Inferior parietal cortex (tissue), 1 donor: ENCODE results near the gene PET100.
"Not testable (repeated sequence)": the region's sequence is repeated elsewhere in the genome, so short reads cannot be mapped to it uniquely, and the experiment has no call there.

Source experiments
- DNase-seq: peaks from one replicate; pipeline ENCODE4 v3.0.0-alpha.2; 2016; ENCODE audit errors: extremely low spot score

Gene PET100

DNA sequence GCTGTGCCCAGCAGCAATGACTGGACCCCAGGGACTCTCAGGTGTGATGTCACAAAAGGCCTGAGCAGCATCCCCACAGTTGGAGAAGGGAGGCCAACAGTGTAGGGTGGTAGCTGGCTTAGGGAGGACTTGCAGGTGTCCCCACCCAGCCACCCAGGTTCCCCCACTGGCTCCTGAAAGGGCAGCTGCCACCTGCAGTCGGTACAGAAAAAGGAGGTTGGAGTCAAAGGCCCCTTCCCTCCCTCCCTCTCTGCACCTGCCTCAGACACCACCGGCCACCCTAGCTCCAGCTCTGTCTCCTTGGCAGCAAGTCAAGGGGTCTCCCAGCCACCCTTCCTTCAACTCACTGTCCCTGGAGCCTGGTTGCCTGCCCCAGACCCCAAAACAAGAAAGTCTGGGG is 4.1 kb downstream of the PET100 start, which contains the start of gene PCP2:
Gene PCP2, minus strand, starts transcription at position 22 of the 400 bp plus-strand sequence. CDS start 262 bp downstream, outside the sequence.
- no peak for DNase-seq

DNA sequence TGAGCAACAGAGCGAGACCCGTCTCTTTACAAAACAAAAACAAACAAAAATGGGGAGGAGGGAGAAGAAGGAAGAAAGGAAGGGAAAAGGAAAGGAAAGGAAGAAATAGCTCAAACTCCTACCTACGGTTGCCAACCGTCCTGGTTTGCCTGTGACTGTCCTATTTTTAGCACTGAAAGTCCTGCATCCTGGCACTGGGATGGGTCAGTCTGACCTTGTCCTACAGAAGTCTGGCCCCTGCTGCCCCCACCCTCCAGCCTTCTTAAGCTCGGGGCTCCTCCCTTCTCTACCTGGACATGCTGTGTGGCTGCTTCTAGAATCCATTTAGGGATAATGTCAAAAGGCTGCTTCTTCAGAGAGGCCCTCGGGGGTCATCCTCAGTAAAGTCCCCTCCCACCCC is 6.1 kb downstream of the PET100 start:
- no peak for DNase-seq

DNA sequence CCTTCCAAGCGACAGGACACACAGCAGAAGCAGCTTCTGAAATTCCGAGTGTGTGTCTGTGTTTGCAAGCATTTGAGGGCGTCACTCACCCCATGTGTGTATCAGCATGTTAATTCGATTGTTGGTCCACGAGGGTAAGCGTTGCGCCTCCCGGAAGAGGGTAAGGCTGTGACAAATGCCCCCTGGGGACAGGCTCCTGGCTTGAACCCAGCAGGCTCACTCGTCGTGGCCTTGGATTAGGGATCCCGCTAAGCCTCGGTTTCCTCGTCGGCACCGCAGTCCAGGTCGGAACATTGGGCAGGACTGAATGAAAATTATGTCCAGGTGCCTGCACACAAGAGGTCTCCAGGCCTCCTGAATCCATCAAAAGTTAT is 6.7 kb downstream of the PET100 start:
- DNase-seq = no peak

DNA sequence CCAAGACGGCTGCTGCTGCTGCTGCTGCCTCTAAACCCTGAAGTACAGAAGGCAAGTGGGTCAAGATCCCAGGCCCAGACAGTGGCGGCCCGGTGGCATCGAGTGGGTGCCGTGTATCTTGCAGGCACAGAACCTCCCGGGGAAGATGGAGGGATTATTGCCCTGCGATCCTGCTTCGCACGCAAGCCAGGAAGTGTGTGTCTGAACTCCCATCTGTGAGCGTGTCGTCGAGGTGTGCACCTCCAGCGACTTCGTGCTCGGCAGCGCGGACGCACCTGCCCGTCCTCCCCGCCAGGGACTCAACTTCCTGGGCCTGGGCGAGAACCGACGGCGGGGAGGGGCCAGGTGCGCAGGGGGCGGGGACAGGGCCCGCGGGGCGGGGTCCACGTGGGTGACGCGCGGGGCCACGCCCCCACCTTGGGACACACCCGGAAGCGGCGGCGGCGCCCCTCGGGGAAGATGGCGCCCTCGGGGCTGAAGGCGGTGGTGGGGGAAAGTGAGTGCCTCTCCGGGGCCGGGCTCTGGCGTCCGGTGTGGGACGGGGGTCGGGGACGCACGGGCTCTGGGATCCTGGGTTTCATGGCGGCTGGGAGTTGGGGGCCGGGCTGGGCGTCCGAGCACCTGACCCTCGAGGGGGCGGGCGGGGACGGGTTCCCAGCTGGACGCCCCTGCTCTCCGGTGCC is 7.2 kb downstream of the PET100 start, which contains the start of gene STXBP2:
Gene STXBP2, plus strand, starts transcription at position 420 of the 683 bp plus-strand sequence. Its CDS starts 40 bp downstream, at position 460.
- DNase-seq = no peak

DNA sequence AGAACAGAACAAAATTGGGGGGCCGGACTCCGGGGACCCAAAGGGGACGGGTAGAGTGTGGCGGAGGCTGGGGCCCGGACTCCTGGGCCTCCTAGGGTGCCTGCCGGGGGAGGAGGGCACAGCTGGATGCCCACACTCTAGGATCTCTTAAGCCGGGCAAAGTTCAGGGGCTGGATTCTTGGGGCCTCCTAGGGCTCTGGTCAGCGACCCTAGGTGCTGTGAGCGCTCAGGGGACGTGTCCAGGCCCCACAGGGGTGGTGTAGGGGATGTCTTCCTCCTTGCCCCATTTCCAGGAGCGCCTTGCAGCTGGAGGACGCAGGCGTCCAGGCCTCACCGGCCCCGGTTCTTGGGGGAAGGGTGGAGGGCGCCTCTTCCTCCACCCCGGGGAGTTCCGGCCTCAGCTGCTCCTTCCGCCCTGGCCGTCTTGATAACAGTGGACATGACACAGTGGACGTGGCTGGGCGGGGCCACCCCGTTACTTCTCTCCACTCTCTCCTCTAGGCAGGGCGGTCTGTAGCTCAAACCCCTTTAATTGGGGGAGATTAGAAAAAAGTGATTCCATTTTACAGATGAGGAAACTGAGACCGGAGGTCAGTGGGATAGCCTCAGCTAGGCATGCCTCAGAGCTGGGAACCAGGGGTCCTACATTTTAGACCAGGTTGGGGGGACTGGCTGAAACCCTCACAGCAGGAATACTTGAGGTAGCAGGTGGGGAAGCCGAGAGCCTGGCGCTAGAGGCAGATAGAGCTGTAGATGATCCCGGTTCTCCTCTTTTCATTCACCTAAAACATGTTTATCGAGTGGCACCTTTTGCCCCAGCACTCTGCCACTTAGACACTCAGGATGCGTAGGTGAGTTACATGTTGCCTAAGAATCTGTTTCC is 8.0 kb downstream of the PET100 start:
- DNase-seq = no peak

DNA sequence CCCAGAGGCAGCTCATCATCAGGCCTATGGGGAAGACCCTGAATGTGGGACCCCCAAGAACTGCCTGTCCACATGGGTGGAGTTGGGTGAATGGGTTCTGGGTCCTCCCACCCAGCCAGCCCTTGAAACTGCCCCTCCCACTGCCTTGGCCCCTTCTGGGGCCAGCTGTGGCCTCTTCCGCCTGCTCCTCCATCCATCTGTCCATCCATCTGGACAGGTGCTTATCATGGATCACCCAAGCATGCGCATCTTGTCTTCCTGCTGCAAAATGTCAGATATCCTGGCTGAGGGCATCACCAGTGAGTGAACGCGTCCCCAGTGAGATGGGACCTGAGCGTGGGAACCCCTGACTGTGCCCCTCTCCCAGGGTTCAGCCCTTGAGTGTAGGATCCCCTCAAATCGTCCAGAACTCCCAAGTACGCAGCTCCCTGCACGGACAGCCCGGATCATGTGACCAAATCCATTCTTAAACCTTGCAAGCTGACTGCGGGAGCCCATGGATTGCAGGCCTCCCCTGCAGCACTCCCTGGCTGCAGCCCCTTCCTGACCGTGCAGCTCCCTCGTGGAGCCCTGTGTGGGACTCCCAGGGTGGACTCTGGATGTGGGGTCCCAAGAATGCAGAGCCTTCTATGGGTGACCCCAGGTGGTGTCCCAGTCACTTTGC is 9.3 kb downstream of the PET100 start:
- DNase-seq = no peak

DNA sequence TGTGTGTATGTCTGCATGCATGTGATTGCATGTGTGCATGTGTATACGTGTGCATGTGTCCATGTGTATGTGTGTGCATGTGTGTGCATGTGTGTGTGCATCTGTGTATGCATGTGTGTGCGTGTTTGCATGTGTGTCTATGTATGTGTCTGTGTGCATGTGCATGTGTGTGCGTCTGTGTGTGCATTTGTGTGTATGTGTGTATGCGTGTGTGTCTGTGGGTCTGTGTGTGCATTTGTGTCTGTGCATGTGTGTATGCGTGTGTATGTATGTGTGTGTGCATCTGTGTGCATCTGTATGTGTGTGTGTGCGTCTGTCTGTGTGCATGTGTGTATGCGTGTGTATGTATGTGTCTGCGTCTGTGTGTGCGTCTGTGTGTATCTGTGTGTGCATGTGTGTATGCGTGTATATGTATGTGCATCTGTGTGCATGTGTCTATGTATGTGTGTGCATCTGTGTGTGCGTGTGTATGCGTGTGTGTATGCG is 10.3 kb downstream of the PET100 start:
- no peak for DNase-seq

DNA sequence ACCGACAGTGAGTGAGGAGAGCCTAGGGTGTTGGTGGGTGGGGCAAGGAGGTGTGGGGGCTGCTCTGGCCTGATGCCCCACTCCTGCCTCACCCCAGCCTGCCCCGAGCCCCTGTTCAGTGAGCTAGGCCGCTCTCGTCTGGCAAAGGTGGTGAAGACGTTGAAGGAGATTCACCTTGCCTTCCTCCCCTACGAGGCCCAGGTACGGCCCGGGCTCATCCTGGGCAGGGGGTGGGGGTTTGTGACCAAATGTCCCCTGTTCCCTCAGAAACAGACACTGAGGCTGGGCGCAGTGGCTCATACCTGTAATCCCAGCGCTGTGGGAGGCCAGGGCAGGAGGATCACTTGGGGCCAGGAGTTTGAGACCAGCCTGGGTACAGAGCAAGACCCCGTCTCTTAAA is 11.2 kb downstream of the PET100 start:
- no peak for DNase-seq

DNA sequence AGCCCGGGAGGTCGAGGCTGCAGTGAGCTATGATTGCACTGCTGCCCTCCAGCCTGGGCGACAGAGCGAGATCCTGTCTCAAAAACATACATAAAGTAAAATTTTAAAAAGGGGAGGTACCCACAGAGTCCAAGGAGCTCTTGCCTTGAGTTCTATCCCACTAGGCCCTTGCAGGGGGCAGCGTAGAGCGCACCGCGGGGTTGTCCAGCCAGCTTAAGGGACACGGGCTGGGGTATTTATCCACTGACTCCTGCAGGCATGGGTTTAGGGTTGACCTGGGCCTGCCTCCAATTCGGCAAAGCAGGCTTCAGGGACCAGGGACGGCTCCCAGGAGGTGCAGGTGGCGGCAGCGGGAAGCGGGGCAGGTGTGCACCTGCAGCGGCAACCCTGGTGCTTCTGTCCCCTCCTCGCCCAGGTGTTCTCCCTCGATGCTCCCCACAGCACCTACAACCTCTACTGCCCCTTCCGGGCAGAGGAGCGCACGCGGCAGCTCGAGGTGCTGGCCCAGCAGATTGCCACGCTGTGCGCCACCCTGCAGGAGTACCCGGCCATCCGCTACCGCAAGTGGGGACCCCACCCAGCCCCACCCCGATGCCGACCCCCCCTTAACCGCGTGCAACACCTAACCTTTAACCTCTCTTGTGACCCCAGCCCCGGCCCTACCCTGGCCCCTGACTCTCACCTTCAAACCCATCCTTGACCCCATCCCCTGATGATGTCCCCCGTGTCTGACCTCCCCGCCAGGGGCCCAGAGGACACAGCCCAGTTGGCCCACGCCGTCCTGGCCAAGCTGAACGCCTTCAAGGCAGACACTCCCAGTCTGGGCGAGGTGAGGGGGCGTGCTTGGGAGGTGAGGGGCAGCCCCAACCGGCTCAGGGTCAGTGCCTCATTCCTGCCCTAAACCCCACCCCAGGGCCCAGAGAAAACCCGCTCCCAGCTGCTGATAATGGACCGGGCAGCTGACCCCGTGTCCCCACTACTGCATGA is 12.0 kb downstream of the PET100 start:
- DNase-seq = no peak

DNA sequence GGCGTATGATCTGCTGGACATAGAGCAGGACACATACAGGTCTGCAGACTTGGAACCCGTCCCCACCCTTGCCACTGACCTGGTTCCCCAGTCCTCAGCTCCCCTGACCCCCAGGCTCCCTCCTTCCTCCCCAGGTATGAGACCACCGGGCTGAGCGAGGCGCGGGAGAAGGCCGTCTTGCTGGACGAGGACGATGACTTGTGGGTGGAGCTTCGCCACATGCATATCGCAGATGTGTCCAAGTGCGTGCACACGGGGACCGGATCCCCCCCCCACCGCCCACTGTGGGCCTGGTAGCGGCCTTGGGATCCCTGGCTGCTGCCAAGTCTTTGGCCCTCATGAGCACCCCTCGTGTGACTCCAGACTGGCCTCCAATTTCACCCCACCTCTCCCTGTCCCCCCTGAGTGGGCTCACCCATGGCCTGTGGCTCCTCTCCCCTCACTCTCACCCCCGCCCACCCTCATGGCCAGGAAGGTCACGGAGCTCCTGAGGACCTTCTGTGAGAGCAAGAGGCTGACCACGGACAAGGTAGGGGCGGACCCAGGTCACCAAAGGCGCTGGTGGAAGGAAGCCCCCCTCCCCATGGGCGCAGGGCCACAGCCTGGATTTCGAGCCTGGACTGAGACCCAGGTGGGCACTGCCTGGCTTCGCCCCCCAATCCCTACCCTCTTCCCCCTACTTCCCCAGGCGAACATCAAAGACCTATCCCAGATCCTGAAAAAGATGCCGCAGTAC is 12.9 kb downstream of the PET100 start:
- DNase-seq = no peak

DNA sequence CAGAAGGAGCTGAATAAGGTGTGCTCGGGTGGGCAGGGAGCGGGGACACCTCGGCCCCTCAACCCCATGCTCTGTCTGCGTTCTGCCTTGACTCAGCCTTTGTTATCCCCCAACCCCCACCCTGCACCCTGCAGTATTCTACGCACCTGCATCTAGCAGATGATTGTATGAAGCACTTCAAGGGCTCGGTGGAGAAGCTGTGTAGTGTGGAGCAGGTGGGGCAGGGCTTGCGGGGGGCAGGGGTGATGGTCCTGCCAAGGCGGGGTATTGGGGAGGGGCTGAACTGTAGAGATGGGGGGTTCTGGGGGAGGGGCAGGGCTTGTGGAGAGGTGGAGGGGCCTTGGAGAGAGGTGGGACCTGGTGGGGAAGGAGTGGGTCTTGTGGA is 13.4 kb downstream of the PET100 start:
- DNase-seq = no peak

DNA sequence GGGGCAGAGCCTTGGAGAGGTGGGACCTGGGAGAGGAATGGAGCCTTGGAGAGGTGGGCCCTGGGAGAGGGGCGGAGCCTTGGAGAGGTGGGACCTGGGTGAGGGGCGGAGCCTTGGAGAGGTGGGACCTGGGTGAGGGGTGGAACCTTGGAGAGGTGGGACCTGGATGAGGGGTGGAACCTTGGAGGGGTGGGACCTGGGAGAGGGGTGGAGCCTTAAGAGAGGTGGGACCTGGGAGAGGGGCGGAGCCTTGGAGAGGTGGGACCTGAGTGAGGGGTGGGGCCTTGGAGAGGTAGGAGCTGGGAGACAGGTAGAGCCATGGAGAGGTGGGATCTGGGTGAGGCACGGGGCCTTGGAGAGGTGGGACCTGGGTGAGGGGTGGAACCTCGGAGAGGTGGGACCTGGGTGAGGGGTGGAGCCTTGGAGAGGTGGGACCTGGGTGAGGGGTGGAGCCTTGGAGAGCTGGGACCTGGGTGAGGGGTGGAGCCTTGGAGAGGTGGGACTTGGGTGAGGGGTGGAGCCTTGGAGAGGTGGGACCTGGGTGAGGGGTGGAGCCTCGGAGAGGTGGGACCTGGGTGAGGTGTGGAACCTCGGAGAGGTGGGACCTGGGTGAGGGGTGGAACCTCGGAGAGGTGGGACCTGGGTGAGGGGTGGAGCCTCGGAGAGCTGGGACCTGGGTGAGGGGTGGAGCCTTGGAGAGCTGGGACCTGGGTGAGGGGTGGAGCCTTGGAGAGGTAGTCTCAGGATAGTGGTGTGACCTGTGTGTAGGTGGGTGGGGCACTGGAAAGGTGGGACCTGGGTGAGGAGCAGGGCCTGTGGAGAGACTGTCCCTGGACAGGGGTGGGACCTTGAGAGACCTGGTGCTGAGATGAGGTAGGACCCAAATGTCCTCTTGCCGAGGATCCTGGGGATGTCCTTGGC is 14.3 kb downstream of the PET100 start:
- not testable (repeated sequence) for DNase-seq

DNA sequence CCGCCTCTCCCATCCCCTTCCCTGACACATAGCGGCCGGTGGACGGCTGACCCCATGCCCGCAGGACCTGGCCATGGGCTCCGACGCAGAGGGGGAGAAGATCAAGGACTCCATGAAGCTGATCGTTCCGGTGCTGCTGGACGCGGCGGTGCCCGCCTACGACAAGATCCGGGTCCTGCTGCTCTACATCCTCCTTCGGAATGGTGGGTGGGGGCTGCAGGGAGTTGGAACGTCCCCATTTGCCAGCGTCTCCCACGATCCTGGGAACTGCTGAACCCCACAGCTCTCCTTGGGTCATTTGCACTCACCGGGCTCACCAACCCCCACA is 14.9 kb downstream of the PET100 start:
- no peak for DNase-seq

DNA sequence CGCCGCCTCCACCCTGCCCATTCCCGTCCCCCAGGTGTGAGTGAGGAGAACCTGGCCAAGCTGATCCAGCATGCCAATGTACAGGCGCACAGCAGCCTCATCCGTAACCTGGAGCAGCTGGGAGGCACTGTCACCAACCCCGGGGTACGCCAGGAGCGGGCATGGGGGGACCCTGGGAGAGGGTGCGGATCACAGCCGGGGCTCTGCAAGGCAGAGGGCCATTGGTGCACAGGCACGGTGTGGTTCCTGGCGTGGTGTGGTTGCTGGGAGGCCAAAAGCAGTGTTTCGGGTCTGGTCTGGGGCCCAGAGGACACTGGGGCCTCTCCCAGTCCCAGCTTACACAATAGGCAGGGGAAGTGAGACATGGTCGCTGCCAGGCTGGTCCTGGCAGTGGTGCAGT is 15.6 kb downstream of the PET100 start:
- no peak for DNase-seq

DNA sequence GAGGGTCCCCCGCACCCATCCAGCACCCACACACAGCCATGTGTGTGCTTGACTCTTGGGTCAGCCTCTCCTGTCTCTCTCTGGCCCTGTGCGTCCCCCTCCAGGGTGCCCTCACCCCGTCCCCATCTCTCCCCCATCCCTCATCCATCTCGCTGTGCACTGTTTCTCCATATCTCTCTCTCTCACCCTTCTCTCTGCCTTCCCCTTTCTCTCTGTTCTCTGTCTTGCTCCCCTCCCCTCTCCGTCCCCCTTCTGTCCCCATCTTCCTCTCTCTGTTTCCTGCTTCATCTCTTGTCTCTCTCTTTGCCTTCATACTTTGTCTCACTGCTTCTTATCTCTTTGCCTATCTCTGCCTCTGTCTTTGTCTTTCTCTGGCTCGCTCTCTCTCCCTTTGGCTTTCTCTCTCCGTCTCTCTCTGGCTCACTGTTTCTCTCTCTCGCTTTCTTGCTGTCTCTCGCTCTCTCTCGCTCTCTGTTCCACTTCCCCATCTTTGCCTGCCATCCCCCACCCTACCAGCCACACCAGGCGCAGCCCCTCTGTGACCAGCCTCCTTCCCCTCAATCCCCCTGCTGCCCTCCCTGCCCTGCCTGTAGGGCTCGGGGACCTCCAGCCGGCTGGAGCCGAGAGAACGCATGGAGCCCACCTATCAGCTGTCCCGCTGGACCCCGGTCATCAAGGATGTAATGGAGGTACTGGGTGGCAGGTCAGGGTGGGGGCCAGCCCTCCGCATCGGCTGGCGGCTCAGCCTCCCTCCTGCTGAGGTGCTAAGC is 16.2 kb downstream of the PET100 start:
- DNase-seq = no peak

DNA sequence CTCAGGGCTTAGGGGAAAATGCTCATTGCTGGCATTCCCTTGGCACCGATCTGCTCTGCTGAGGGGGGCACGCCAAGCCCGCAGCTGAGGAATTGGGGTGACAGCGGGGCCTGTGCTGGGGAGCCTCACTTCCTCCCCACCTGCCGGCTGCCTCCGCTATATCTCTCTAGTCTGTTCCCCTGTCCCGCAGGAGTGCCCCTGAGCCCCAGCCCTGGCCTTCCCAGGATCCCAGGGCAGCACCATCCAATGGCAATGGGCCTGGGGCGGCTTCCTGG is 16.8 kb downstream of the PET100 start:
- DNase-seq = no peak

DNA sequence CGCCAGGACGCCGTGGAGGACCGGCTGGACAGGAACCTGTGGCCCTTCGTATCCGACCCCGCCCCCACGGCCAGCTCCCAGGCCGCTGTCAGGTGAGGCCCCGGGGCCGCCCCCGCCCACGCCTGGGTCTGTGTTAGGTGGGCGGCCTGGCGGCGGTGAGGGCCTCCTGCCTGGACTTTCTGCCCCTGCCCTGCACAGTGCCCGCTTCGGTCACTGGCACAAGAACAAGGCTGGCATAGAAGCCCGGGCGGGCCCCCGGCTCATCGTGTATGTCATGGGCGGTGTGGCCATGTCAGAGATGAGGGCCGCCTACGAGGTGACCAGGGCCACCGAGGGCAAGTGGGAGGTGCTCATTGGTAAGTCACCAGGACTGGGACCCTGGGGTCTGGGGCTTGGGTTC is 17.6 kb downstream of the PET100 start:
- DNase-seq = no peak

DNA sequence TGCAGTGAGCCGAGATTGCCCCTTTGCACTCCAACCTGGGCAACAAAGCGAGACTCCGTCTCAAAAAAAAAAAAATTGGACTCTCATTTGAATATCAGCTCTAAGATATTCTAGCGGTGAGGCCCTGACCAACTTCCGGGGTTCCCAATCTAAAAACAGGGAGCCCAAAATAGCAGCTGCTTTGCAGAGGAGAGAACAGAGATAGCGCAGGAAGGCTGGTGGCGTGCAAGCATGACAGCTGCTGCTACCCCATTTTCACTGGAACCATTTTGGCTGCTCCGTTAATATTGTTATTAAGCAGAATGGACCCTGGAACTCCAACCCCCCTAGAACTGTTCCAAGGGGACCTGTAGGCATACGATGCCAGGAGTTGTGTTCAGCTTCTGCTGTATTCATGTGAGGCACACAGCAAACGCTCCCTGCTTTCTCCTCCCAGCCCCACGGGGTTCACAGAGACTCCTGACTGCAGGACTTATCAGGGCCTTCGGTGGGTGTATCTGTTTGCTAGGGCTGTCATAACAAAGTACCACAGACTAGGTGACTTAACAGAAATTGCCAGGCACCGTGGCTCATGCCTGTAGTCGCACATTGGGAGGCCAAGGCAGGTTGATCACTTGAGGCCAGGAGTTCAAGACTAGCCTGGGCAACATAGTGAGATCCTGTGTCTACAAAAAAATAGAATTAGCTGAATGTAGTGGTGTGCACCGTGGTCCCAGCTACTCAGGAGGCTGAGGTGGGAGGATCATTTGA is 18.8 kb downstream of the PET100 start:
- DNase-seq = no peak
